Right lobe of liver (tissue), 4 donors: ENCODE data around the gene MRPL17.

Experiments
- POLR2A ChIP-seq: fragments of 450-650 bp; IDR thresholded peaks from one replicate; pipeline ENCODE4 v1.6.1; 2017; ENCODE audit warnings: antibody characterized with exemption, mild to moderate bottlenecking
- TF ChIP-seq, protein P1 (sequence below), 4 donors: fragments of 200-600 bp in 3 of 4; fragments of 450-650 bp in 1 of 4; IDR thresholded peaks; one replicate each; pipeline versions ENCODE4 v1.5.1 to v1.8.0; 2016 to 2022; ENCODE audit warnings: antibody characterized with exemption in 4 of 4, mild to moderate bottlenecking in 2 of 4
- donor health status: DM: no; HTN: no; CAD: no.
- donor health status: DM: no; HTN: no; CAD: no.
- donor health status: DM: no; HTN: yes; CAD: no.

- TF ChIP-seq, protein P1, sequence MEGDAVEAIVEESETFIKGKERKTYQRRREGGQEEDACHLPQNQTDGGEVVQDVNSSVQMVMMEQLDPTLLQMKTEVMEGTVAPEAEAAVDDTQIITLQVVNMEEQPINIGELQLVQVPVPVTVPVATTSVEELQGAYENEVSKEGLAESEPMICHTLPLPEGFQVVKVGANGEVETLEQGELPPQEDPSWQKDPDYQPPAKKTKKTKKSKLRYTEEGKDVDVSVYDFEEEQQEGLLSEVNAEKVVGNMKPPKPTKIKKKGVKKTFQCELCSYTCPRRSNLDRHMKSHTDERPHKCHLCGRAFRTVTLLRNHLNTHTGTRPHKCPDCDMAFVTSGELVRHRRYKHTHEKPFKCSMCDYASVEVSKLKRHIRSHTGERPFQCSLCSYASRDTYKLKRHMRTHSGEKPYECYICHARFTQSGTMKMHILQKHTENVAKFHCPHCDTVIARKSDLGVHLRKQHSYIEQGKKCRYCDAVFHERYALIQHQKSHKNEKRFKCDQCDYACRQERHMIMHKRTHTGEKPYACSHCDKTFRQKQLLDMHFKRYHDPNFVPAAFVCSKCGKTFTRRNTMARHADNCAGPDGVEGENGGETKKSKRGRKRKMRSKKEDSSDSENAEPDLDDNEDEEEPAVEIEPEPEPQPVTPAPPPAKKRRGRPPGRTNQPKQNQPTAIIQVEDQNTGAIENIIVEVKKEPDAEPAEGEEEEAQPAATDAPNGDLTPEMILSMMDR (IDR thresholded peaks at IDR 0.05) = no peak
- no peak for TF ChIP-seq POLR2A
Measured at GRCh38 chr11:6725386-6725896, 42.3 kb upstream of the MRPL17 start.
